Fibroblast of mammary gland (primary cell): ENCODE results near the gene KIF27.
A peak's percentile ranks its signal among the peaks of the same experiment; 100 is the strongest.

Experiments used
- DNase-seq: peaks from one replicate; pipeline ENCODE4 v3.0.0-alpha.2; 2010; ENCODE audit warnings: low read depth
- H3K4me3 ChIP-seq: 2 replicates; pipeline ENCODE4 v1.5.1; 2011; ENCODE audit warnings: low read depth, mild to moderate bottlenecking, low read length, moderate library complexity; ENCODE audit not compliant: control insufficient read depth
- CTCF ChIP-seq: conservative IDR thresholded peaks from 2 replicates; pipeline ENCODE4 v1.5.1; 2011; ENCODE audit warnings: low read depth, low read length, inconsistent platforms; ENCODE audit not compliant: control insufficient read depth, insufficient read depth

Gene KIF27

GRCh38 chr9:83920927-83921707, at the start of gene KIF27:
TSS of gene KIF27 (minus strand) at chr9:83921432. CDS start at chr9:83915591, 5,841 bp downstream.
- H3K4me3 ChIP-seq: peak within 1 kb of the TSS; percentile 65
- peak; percentile 94 for DNase-seq
- no peak for TF ChIP-seq CTCF

- no peak for DNase-seq
- H3K4me3 ChIP-seq: no peak overlapping the region
Measured at GRCh38 chr9:83969602-83970001, 48.4 kb upstream of the KIF27 start.

GRCh38 chr9:83967073-83967472, 45.8 kb upstream of the KIF27 start:
- H3K4me3 ChIP-seq: no peak overlapping the region
- no peak for DNase-seq
- TF ChIP-seq CTCF: no peak

More at GRCh38 chr9:83969602-83970001, 48.4 kb upstream of the KIF27 start:
- no peak for TF ChIP-seq CTCF

- DNase-seq: no peak
- TF ChIP-seq CTCF: no peak
- no peak overlapping the region for H3K4me3 ChIP-seq
Measured at GRCh38 chr9:83966209-83966582, 45.0 kb upstream of the KIF27 start.

GRCh38 chr9:83965350-83966208, 44.3 kb upstream of the KIF27 start:
- DNase-seq: peak; percentile 45
- TF ChIP-seq CTCF: no peak
- H3K4me3 ChIP-seq: no peak overlapping the region

GRCh38 chr9:83964973-83965349, 43.7 kb upstream of the KIF27 start:
- TF ChIP-seq CTCF: no peak
- no peak overlapping the region for H3K4me3 ChIP-seq
- DNase-seq: peak; percentile 28
